ENCODE results near the gene MMP20. TPM values are rescaled to one million over a fixed set of nuclear protein-coding genes. Genes with fewer than 3 reads are reported as not detected.
A peak's percentile ranks its signal among the peaks of the same experiment; 100 is the strongest.

MMP20 gene
- total and polyA plus RNA-seq, 2 of the 13 experiments (the other 11 are each of a cell fraction or from before 2014, with no cell fraction given): 0.05 TPM; not detected in 1

DNA sequence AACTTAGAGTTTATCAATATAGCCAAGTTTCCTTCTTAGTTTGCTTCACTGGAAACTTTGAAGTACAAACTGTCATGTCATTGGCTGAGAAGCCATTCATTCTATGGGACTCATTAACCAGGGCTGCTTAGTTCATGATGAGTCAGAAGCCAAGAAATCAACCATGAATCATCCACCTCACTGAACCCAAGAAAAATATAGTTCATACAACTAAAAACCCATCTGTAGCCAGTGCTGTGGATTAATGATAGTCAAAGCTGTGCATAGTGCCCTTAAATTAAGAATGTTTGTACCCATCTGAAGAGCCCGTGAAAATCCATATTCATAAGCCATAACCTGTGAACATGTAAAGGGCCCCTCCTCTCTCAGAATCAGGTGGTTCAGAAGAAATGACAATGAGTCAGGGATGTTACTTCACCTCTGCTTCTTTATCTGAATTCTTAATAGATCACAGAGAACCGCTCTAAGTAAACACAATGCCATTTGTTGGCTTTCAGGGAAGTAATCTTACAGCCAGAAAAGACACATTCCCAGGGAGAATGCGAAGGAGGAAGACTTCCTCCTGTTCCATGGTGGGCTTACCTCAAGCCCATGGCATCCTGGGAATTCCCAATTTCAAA lies 25.4 kb downstream of the MMP20 start (continued):
- TF ChIP-seq, protein P1, sequence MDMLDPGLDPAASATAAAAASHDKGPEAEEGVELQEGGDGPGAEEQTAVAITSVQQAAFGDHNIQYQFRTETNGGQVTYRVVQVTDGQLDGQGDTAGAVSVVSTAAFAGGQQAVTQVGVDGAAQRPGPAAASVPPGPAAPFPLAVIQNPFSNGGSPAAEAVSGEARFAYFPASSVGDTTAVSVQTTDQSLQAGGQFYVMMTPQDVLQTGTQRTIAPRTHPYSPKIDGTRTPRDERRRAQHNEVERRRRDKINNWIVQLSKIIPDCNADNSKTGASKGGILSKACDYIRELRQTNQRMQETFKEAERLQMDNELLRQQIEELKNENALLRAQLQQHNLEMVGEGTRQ (IDR thresholded peaks at IDR 0.05; ENCODE audit: low read depth, low read length): no peak
- TF ChIP-seq, protein P1 (CRISPR knock-in tag; IDR thresholded peaks at IDR 0.05; ENCODE audit: borderline replicate concordance): no peak
- TF ChIP-seq, protein P2, sequence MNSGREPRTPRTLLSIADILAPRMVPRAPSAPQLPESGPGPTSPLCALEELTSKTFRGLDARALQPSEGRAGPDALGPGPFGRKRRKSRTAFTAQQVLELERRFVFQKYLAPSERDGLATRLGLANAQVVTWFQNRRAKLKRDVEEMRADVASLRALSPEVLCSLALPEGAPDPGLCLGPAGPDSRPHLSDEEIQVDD (CRISPR knock-in tag; IDR thresholded peaks at IDR 0.05; ENCODE audit: borderline replicate concordance): no peak
- TF ChIP-seq, protein P3, sequence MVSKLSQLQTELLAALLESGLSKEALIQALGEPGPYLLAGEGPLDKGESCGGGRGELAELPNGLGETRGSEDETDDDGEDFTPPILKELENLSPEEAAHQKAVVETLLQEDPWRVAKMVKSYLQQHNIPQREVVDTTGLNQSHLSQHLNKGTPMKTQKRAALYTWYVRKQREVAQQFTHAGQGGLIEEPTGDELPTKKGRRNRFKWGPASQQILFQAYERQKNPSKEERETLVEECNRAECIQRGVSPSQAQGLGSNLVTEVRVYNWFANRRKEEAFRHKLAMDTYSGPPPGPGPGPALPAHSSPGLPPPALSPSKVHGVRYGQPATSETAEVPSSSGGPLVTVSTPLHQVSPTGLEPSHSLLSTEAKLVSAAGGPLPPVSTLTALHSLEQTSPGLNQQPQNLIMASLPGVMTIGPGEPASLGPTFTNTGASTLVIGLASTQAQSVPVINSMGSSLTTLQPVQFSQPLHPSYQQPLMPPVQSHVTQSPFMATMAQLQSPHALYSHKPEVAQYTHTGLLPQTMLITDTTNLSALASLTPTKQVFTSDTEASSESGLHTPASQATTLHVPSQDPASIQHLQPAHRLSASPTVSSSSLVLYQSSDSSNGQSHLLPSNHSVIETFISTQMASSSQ (IDR thresholded peaks at IDR 0.05; ENCODE audit: low read depth): 0 out of 2 replicates have a peak, but pooled peaks have one; percentile 10
- TF ChIP-seq, protein P3 (CRISPR knock-in tag; IDR thresholded peaks at IDR 0.05; ENCODE audit: borderline replicate concordance): no peak
- peak; percentile 80; the same call in 1 of the 2 replicates for TF ChIP-seq NFE2L2 (IDR thresholded peaks at IDR 0.05; ENCODE audit: low read length)
- TF ChIP-seq SOX5 (CRISPR knock-in tag; IDR thresholded peaks at IDR 0.05; ENCODE audit: borderline replicate concordance): peak; percentile 36; the same call in 1 of the 2 replicates
- TF ChIP-seq, protein P4, sequence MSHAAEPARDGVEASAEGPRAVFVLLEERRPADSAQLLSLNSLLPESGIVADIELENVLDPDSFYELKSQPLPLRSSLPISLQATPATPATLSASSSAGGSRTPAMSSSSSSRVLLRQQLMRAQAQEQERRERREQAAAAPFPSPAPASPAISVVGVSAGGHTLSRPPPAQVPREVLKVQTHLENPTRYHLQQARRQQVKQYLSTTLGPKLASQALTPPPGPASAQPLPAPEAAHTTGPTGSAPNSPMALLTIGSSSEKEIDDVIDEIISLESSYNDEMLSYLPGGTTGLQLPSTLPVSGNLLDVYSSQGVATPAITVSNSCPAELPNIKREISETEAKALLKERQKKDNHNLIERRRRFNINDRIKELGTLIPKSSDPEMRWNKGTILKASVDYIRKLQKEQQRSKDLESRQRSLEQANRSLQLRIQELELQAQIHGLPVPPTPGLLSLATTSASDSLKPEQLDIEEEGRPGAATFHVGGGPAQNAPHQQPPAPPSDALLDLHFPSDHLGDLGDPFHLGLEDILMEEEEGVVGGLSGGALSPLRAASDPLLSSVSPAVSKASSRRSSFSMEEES (CRISPR knock-in tag; IDR thresholded peaks at IDR 0.05): peak; percentile 60; the same call in 1 of the 2 replicates
- TF ChIP-seq NFIC (IDR thresholded peaks at IDR 0.05; ENCODE audit: low read length): peak; percentile 49; the same call in 1 of the 2 replicates
- TF ChIP-seq FOXA3 (CRISPR knock-in tag; IDR thresholded peaks at IDR 0.05): peak; percentile 62
- 0 out of 2 replicates have a peak, but pooled peaks have one; percentile 8 for TF ChIP-seq ZNF644 (CRISPR knock-in tag; IDR thresholded peaks at IDR 0.05; ENCODE audit: low read depth)
- TF ChIP-seq EHMT2 (IDR thresholded peaks at IDR 0.05; ENCODE audit: borderline replicate concordance, low read depth, low read length): peak; percentile 28; the same call in 1 of the 2 replicates
- TF ChIP-seq GATAD2A (CRISPR knock-in tag; IDR thresholded peaks at IDR 0.05): peak; percentile 72
- TF ChIP-seq, protein P5, sequence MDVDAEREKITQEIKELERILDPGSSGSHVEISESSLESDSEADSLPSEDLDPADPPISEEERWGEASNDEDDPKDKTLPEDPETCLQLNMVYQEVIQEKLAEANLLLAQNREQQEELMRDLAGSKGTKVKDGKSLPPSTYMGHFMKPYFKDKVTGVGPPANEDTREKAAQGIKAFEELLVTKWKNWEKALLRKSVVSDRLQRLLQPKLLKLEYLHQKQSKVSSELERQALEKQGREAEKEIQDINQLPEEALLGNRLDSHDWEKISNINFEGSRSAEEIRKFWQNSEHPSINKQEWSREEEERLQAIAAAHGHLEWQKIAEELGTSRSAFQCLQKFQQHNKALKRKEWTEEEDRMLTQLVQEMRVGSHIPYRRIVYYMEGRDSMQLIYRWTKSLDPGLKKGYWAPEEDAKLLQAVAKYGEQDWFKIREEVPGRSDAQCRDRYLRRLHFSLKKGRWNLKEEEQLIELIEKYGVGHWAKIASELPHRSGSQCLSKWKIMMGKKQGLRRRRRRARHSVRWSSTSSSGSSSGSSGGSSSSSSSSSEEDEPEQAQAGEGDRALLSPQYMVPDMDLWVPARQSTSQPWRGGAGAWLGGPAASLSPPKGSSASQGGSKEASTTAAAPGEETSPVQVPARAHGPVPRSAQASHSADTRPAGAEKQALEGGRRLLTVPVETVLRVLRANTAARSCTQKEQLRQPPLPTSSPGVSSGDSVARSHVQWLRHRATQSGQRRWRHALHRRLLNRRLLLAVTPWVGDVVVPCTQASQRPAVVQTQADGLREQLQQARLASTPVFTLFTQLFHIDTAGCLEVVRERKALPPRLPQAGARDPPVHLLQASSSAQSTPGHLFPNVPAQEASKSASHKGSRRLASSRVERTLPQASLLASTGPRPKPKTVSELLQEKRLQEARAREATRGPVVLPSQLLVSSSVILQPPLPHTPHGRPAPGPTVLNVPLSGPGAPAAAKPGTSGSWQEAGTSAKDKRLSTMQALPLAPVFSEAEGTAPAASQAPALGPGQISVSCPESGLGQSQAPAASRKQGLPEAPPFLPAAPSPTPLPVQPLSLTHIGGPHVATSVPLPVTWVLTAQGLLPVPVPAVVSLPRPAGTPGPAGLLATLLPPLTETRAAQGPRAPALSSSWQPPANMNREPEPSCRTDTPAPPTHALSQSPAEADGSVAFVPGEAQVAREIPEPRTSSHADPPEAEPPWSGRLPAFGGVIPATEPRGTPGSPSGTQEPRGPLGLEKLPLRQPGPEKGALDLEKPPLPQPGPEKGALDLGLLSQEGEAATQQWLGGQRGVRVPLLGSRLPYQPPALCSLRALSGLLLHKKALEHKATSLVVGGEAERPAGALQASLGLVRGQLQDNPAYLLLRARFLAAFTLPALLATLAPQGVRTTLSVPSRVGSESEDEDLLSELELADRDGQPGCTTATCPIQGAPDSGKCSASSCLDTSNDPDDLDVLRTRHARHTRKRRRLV (CRISPR knock-in tag; IDR thresholded peaks at IDR 0.05): no peak
- 0 out of 2 replicates have a peak, but pooled peaks have one; percentile 40 for TF ChIP-seq MED1 (CRISPR knock-in tag; IDR thresholded peaks at IDR 0.05)
- no peak for TF ChIP-seq ZNF616 (CRISPR knock-in tag; IDR thresholded peaks at IDR 0.05; ENCODE audit: low read depth)
- 0 out of 2 replicates have a peak, but pooled peaks have one; percentile 27 for TF ChIP-seq TGIF2 (CRISPR knock-in tag; IDR thresholded peaks at IDR 0.05)

Data from HepG2 (cell line).